ENCODE results near the gene FARSA.
A peak's percentile ranks its signal among the peaks of the same experiment; 100 is the strongest.

FARSA gene

GRCh38 chr19:12884926-12885748 is 48.4 kb downstream of the FARSA start:
- peaks cover 6% of the 10 kb centered on the region for H3K36me3 Mint-ChIP-seq (ENCODE audit: low read depth)
- peaks cover 15% of the 10 kb centered on the region for H3K27me3 Mint-ChIP-seq
- peak overlapping the region; percentile 97 for H3K27ac Mint-ChIP-seq
- H3K9me3 Mint-ChIP-seq = peaks cover 7% of the 10 kb centered on the region
- intact Hi-C loops (cut with micrococcal nuclease) = loop anchor here (2.0 kb wide), 1 partner anchor 80 kb away; no protein-coding TSS in a partner anchor
- H3K4me3 Mint-ChIP-seq = peak overlapping the region; percentile 86
- H3K4me1 Mint-ChIP-seq (ENCODE audit: low read depth) = peaks cover 61% of the 10 kb centered on the region

DNA sequence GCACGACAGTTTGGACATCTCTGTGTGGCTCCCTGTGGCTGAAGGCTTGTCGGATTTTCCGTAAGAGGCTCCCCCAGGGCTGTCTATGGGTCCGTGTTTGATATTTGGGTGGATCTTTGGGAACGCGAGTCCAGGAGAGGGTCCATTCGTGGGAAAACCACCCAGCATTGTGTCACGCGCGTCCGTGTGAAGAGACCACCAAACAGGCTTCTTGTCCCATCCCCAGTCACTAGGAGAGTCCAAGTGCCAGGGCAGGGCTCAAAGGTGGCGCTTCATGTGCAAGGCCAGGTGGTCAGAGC is 48.9 kb downstream of the FARSA start:
- intact Hi-C loops (cut with micrococcal nuclease) = loop anchor here (2.0 kb wide), 1 partner anchor 80 kb away; no protein-coding TSS in a partner anchor
- Mint-ChIP-seq H3K27ac (peak overlapping the region; percentile 97), H3K36me3 (ENCODE audit: low read depth) (peaks cover 6% of the 10 kb centered on the region), H3K4me1 (ENCODE audit: low read depth) (peaks cover 66% of the 10 kb centered on the region), H3K4me3 (peak overlapping the region; percentile 86), H3K9me3 (peaks cover 7% of the 10 kb centered on the region), H3K27me3 (peaks cover 15% of the 10 kb centered on the region)

DNA sequence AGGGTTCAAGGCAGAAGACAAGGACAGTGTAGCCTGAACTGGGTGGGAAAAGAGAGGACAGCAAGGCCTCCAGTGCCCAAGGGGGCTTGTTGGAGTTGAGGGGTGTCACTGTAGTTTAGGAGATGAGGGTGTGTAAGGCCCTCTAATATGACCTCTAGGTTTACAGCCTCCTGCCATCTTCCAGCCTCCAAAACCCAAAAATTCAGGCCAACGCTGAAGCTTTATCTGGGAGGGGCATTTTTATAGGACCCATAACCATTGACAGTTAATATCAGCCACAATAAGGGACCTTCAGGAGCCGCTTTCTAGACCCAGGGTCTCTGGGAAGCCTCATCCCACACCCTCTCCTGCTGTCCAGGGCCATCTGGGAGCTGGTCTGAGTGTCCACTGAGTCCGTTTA is 49.3 kb downstream of the FARSA start:
- no peak overlapping the region for H3K4me3 Mint-ChIP-seq
- H3K27me3 Mint-ChIP-seq = peaks cover 15% of the 10 kb centered on the region
- peaks cover 7% of the 10 kb centered on the region for H3K9me3 Mint-ChIP-seq
- H3K4me1 Mint-ChIP-seq (ENCODE audit: low read depth) = peaks cover 70% of the 10 kb centered on the region
- peaks cover 6% of the 10 kb centered on the region for H3K36me3 Mint-ChIP-seq (ENCODE audit: low read depth)
- intact Hi-C loops (cut with micrococcal nuclease) = loop anchor here (2.0 kb wide), 1 partner anchor 81 kb away; no protein-coding TSS in a partner anchor
- H3K27ac Mint-ChIP-seq = peak overlapping the region; percentile 97

GRCh38 chr19:12882589-12882988 is 50.9 kb downstream of the FARSA start:
- peaks cover 70% of the 10 kb centered on the region for H3K4me1 Mint-ChIP-seq (ENCODE audit: low read depth)

DNA sequence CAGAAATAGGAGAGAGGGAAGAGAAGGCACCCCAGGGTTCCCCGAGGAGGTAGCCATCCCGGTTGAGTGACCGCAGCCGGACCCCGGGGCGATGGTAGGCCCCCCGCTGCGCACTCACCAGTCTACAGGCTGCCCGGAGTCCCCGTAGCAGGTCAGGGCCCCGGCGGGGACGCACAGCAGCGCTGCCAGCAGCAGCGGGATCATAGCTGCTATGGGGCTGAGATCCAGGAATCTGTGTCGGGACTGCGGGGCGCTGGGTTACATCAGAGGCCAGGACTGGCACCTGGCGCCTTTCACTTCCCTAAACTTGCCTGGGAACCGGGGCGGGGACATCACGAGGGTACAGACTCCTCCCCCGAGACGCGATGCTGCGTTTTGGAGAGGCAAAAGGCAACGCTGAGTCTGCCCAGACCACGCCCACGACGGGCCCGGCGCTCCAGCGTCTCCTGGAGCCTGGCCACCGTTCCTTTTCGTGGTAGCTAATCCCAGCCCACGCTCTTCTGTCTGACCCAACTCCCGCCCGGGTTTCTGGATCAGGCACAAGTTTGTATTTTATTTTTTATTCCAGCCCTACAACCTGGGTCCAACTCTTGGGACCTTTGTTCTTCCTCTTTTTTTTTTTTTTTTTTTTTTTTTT is 52.2 kb downstream of the FARSA start, which contains the start of gene DNASE2:
TSS of gene DNASE2 (minus strand) at position 278 of the 637 bp plus-strand sequence. CDS start at position 204, 74 bp downstream.
- Mint-ChIP-seq H3K27ac (peak within 1 kb of the TSS; percentile 97), H3K27me3 (peaks cover 9% of the 10 kb centered on the region), H3K9me3 (peaks cover 7% of the 10 kb centered on the region), H3K4me3 (peak within 1 kb of the TSS; percentile 75), H3K36me3 (ENCODE audit: low read depth) (peaks cover 27% of the 10 kb centered on the region), H3K4me1 (ENCODE audit: low read depth) (peaks cover 67% of the 10 kb centered on the region)
- intact Hi-C loops (cut with micrococcal nuclease) = no loop called here

More at GRCh38 chr19:12882589-12882988, 50.9 kb downstream of the FARSA start:
- Mint-ChIP-seq H3K36me3 (ENCODE audit: low read depth) (peaks cover 20% of the 10 kb centered on the region), H3K27me3 (peaks cover 15% of the 10 kb centered on the region), H3K27ac (peak overlapping the region; percentile 97), H3K4me3 (no peak overlapping the region), H3K9me3 (peaks cover 7% of the 10 kb centered on the region)
- intact Hi-C loops (cut with micrococcal nuclease) = no loop called here

DNA sequence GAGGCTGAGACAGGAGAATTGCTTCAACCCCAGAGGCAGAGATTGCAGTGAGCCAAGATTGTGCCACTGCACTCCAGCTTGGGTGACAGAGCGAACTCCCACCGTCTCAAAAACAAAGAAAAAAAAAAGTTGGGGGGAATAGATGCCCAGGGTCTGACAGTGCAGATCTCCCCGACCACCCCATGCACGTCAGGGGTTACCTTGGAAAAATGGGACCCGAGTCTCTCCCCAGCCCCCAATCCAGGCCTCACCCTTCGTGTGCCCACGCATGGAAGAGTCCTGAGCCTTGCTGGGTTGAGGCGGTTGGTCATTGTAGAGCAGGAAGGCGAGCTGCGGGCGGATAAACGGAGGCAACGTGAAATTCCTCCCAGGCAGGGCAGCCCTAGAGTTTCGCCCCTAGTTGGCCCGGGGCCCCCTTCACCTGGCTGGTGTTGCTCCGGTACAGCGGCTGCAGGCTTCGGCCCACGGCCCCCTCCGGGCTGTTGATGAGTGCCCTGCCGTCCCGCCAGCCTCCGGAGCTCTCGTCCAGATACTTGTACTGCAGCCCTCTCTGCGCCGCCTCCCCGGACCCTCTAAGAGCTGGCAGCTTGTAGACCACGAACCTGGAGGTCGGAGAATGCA is 52.9 kb downstream of the FARSA start:
- peaks cover 4% of the 10 kb centered on the region for H3K27me3 Mint-ChIP-seq
- peaks cover 28% of the 10 kb centered on the region for H3K36me3 Mint-ChIP-seq (ENCODE audit: low read depth)
- peaks cover 7% of the 10 kb centered on the region for H3K9me3 Mint-ChIP-seq
- peak overlapping the region; percentile 97 for H3K27ac Mint-ChIP-seq
- peak overlapping the region; percentile 75 for H3K4me3 Mint-ChIP-seq
- H3K4me1 Mint-ChIP-seq (ENCODE audit: low read depth) = peaks cover 62% of the 10 kb centered on the region
- intact Hi-C loops (cut with micrococcal nuclease) = no loop called here

- intact Hi-C loops (cut with micrococcal nuclease) = no loop called here
- no peak overlapping the region for H3K27ac Mint-ChIP-seq
- H3K4me3 Mint-ChIP-seq = no peak overlapping the region
- peaks cover 50% of the 10 kb centered on the region for H3K36me3 Mint-ChIP-seq (ENCODE audit: low read depth)
- H3K9me3 Mint-ChIP-seq = peaks cover 15% of the 10 kb centered on the region
- H3K4me1 Mint-ChIP-seq (ENCODE audit: low read depth) = peaks cover 19% of the 10 kb centered on the region
- peaks cover 3% of the 10 kb centered on the region for H3K27me3 Mint-ChIP-seq
Observed at GRCh38 chr19:12875086-12875485, 58.4 kb downstream of the FARSA start.

- H3K4me1 Mint-ChIP-seq (ENCODE audit: low read depth) = peaks cover 11% of the 10 kb centered on the region
- peaks cover 49% of the 10 kb centered on the region for H3K36me3 Mint-ChIP-seq (ENCODE audit: low read depth)
- no peak overlapping the region for H3K27ac Mint-ChIP-seq
- peaks cover 3% of the 10 kb centered on the region for H3K27me3 Mint-ChIP-seq
- no peak overlapping the region for H3K4me3 Mint-ChIP-seq
- peaks cover 15% of the 10 kb centered on the region for H3K9me3 Mint-ChIP-seq
- intact Hi-C loops (cut with micrococcal nuclease) = no loop called here
Observed at GRCh38 chr19:12873891-12874745, 59.4 kb downstream of the FARSA start.

DNA sequence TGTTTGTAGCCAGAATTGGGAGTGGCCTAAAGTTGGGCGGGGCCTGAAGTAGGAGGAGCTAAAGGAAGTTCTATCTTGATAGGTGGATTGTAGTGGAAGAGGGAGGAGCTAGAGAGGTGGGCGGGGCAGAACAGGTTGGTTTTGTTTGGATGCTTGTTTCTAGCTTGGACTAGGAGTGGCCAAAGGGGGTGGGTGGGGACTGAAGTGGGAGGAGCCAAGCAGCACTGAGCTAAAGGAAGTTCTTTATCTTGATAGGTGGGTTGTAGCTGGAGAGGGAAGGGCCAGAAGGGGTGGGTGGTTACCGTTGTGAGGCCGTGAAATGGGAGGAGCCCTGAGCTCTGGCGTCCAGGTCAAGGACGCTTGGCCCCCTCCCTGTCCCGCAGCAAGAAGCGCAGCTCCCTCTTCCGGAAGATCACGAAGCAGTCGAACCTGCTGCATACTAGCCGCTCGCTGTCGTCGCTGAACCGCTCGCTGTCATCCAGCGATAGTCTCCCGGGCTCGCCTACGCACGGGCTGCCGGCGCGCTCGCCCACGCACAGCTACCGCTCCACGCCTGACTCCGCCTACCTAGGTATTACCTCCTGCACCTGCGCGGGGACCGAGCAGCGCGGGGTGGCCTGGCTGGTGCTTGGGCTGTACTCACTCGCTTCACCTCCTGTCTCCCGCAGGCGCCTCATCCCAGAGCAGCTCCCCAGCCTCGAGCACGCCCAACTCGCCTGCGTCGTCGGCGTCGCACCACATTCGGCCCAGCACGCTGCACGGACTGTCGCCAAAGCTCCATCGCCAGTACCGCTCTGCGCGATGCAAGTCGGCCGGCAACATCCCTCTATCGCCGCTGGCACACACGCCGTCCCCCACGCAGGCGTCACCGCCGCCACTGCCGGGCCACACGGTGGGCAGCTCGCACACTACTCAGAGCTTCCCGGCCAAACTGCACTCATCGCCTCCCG is 60.3 kb downstream of the FARSA start:
- peak overlapping the region; percentile 37 for H3K4me3 Mint-ChIP-seq
- peaks cover 15% of the 10 kb centered on the region for H3K9me3 Mint-ChIP-seq
- H3K27ac Mint-ChIP-seq = no peak overlapping the region
- peaks cover 40% of the 10 kb centered on the region for H3K36me3 Mint-ChIP-seq (ENCODE audit: low read depth)
- peaks cover 7% of the 10 kb centered on the region for H3K27me3 Mint-ChIP-seq
- H3K4me1 Mint-ChIP-seq (ENCODE audit: low read depth) = peaks cover 11% of the 10 kb centered on the region
- intact Hi-C loops (cut with micrococcal nuclease) = no loop called here

All from dendritic cell treated with granulocyte-macrophage colony-stimulating factor and Interleukin-4, amounts not matched to agents 40 ng/mL and 50 ng/mL, for 4 days (primary cell).